Non-pigmented ciliary epithelial cell (primary cell): ENCODE measurements around the gene NOC4L.
"Not testable (repeated sequence)": the region's sequence is repeated elsewhere in the genome, so short reads cannot be mapped to it uniquely, and the experiment has no call there.

Experiments used
- DNase-seq: peaks from one replicate; pipeline ENCODE4 v3.0.0-alpha.2; 2010; ENCODE audit warnings: low read depth

The NOC4L gene

GRCh38 chr12:132182206-132182710 is 38.0 kb downstream of the NOC4L start:
- no peak for DNase-seq

GRCh38 chr12:132182711-132183365 is 38.6 kb downstream of the NOC4L start:
- no peak for DNase-seq

GRCh38 chr12:132185705-132186104 is 41.4 kb downstream of the NOC4L start:
- DNase-seq = no peak

GRCh38 chr12:132186208-132186856 is 42.1 kb downstream of the NOC4L start:
- DNase-seq = no peak

DNA sequence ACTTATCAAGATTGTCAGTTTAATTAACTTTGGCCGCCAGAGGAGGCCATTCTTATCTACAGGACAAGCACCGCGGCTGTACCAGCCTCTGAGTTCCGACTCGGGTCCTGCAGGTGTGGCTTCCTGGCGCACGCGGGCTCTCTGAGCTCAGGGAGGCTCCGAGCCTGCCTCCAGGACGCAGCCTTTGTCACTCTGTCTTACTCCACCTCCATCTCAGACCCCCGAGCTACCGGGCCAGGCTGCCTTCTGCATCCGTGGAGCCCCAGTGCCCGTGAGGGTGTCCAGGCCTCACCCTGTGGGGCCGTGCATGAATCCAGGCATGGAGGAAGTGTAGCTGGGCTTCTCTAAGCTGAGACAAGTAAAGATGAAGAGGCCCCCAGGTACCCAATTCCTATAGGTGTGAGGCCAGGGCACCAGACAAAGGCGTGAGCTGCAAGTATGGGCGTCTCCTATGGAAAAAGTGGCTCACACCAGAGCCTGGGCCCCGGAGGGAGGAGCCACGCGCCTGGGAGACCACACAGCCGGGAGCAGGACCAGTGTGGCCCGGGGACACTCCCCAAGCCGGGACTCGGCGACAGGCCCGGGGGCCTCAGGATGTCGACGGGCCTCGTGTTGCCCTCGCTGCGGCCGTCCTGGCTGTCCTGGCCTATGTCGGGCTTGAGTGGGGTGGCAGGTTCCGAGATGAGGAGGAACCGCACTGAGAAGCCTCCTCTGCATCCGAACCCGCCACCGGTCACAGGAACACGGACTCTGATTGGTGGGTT is 42.8 kb downstream of the NOC4L start:
- DNase-seq = no peak

- no peak for DNase-seq
Measured at GRCh38 chr12:132187646-132188450, 43.6 kb downstream of the NOC4L start.

GRCh38 chr12:132188451-132188901 is 44.2 kb downstream of the NOC4L start:
- DNase-seq = no peak

DNA sequence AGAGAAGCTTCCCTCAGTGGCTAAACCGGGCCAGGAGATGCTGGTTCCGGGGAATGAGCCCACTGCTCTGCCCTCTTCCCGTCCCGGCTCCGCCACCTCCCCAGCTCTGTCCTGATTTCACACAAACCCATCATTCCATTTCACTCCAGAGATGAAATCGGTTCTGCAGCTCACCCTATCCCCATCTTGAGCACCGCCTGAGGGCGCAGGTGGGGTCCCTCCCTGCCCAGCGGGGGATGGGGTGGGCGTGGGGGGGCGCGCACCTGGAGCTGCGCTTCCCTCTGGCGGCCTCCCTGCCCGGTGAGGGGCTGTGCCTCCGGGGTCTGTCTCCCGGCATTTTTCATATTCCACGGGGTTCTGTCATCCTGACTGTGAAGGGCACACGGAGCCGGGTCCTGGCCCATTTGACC is 44.7 kb downstream of the NOC4L start:
- no peak for DNase-seq

- DNase-seq = peak; percentile 30
Measured at GRCh38 chr12:132189378-132190011, 45.2 kb downstream of the NOC4L start.

- no peak for DNase-seq
Measured at GRCh38 chr12:132190012-132190755, 45.9 kb downstream of the NOC4L start.

DNA sequence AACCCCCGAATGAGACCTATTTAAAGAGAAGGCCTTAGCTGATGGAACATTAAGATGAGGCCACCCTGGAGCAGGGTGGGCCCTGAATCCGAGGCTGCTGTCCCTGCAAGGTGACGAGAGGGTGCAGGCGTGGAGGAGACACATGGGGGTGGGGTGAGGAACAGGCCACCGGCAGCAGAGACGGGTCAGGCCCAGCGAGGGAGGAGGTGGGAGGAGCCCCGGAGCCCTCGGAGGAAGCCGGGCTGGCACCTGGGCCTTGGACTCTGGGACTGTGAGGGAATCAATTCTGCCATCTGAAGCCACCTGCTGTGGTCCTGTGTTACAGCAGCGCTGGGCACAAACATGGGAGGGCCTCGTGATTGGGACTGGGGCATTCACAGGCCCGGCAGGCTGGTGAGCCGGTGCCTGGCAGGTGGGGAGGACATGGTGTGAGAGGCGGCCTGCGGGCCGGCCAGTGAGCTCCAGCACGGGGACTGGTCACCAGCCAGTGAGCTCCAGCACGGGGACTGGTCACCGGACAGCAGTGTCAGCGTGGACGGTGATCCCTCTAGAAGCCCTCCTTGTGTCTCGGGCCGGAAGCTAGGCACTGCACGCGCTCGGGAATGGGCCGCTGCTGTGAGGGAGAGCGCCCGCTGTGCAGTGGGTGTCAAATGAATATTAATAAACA is 46.7 kb downstream of the NOC4L start:
- DNase-seq = no peak

GRCh38 chr12:132191715-132192553 is 47.7 kb downstream of the NOC4L start:
- DNase-seq = no peak

- DNase-seq = no peak
Measured at GRCh38 chr12:132194056-132194455, 49.8 kb downstream of the NOC4L start.

- DNase-seq = no peak
Measured at GRCh38 chr12:132194556-132194955, 50.3 kb downstream of the NOC4L start.

DNA sequence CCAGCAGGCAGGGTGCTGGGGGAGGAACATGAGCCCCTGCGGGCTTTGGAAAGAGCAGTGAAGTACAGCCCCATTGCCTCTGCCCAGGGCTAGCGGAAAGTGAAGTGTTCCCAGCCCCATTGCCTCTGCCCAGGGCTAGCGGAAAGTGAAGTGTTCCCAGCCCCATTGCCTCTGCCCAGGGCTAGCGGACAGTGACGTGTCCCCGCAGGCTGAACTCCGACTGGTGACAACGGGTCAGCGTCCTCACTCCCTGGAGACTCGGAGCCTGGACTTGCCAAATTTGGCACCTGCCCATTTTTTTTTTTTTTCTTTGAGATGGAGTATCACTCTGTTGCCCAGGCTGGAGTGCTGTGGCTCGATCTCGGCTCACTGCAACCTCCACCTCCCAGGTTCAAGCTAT is 51.0 kb downstream of the NOC4L start:
- DNase-seq = not testable (repeated sequence)

DNA sequence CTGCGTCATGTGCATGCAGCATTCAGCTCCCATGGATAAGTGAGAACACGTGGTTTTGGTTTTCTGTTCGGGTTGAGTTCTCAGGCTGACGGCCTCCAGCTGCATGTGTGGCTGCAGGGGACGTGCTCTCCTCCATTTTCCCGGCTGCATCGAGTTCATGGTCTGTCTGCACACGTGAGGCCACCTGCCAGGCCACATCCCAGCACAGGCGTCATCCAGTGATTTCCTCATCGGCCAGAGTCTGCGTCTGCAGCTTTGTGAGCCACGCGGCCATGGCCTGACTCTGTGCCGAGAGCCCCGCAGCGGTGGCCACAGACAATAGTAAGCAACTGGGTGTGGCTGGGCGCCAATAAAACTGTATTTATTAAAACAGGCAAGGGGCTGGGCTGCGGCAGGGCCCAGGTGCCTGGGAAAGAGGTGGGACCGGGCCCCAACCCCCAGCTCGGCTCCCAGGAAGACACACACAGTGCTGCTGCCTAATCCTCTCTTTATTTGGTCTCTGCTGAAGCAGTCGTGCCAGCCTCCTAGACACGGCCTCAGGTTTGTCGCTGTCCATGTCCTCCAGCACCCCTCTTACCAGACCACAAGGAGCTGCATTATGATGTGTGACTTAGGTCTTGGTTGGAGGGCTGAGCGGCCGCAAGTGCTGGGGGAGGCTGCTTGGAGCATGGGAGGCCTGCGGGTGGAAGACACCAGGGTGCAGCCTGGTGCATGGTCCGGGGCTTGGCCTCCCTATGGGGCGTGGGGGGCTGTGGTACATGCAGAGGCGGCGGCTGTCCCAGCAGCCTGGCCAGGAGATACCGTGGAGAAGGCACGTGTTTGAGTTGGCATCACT is 52.0 kb downstream of the NOC4L start:
- DNase-seq = no peak

DNA sequence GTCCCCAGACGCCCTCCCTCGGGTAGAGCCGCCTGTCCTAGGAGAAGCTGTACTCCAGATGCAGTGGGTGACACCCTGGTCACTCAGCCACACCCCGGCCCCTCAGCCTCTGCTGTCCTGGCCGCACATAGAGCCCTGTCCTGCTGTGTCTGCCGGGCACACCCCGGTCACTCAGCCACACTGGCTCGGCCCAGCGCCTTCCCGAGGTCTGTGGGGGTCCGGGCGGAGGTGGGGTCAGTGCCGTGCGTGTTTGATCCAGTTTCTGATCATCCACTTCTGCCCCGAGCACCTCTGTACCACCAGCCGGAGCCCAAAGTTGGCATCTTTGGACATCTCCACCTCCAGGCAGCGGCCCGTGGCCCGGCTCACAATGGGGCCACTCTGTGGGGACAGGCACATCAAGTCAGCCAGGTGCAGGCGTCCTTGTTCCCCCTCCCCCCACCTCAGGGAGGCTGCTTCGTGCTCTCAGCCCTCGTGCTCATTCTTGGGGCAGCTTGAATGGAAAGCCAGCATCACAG is 52.7 kb downstream of the NOC4L start:
- DNase-seq = no peak
